Motor neuron (in vitro differentiated cells): Measurements from ENCODE around the gene CBX4. TPM values are rescaled to one million over a fixed set of nuclear protein-coding genes. Genes with fewer than 3 reads are reported as not detected.
A peak's percentile ranks its signal among the peaks of the same experiment; 100 is the strongest.

Experiments
- ATAC-seq, 8 experiments: fragments of 200-7000 bp; cut with Tn5 transposase; replicated peaks in 6 of 8; 2 replicates each; pipeline ENCODE4 v1.8.0; 2021; ENCODE audit warnings: mild to moderate bottlenecking in 8 of 8, moderate library complexity in 8 of 8
- H3K27ac ChIP-seq, 2 donors: fragments of 250-450 bp; sonication (Bioruptor Pico); 2 replicates each; pipeline ENCODE4 v1.9.0; 2021; ENCODE audit warnings: antibody characterized with exemption in 2 of 2, mild to moderate bottlenecking in 2 of 2, moderate library complexity in 1 of 2
- H3K4me1 ChIP-seq, 2 donors: fragments of 250-450 bp; sonication (Bioruptor Pico); replicated peaks in 1 of 2; 2 replicates each; pipeline ENCODE4 v1.6.1; 2021; ENCODE audit warnings: antibody characterized with exemption in 2 of 2, mild to moderate bottlenecking in 2 of 2, moderate library complexity in 1 of 2
- H3K4me3 ChIP-seq, 5 donors: fragments of 250-450 bp; sonication (Bioruptor Pico); 2 replicates each; pipeline ENCODE4 v1.9.0; 2021; ENCODE audit warnings: antibody characterized with exemption in 5 of 5, mild to moderate bottlenecking in 5 of 5, moderate library complexity in 4 of 5
- WGBS, 10 experiments: fragments of 450-650 bp; shearing (Covaris generic); methylation state at CpG; one replicate each; pipeline ENCODE4 v1.0.0; 2022; 5-methylcytosine and 5-hydroxymethylcytosine counted together
- in situ Hi-C, 9 experiments: fragments of 400-800 bp; cut with MboI; loops; one replicate each; pipeline ENCODE4 v1.15.0; 2021; ENCODE audit warnings: low sequenced_read_pairs in 9 of 9, low pct_unique_long_range_greater_than_20kb in 2 of 9; ENCODE audit not compliant: unreplicated experiment in 9 of 9
- total RNA-seq, 8 experiments: library from RNA; unstranded; fragments of 300-600 nt; gene quantifications; 2 replicates each; pipeline versions ENCODE4 v1.2.3 to v1.2.4, GENCODE V29; 2022

CBX4 gene
- total RNA-seq, 8 experiments from 2014 or later: 10.9 to 51.0 (median 33.0) TPM

DNA sequence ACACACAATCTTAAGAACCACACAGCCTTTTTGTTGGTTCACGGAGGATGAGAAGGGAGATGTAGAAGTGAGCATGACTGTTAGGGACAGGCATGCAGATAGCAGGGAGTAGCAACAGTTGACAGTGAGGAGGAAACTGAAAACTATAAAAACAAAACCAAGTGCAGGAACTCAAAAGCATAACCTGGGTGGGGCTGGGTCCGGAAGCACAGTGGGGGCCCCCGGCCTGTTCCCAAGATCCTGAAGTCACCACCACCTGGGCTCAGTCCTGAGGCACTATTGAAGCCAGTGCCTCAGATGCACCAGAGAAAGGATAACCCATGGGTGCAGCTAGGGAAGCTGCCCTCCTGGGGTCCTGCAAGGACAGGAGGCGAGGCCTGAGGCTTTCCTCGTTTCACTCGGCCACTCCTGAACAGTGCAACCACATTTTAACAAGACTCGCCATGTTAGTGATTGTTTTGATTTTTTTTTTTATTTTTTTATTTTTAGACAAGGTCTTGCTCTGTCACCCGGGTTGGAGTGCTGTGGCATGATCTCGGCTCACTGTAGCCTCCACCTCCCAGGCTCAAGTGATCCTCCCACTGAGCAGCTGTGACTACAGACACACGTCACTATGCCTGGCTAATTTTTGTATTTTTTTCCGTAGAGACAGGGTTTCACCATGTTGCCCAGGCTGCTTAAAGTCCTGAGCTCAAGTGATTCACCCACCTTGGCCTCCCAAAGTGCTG lies 27.7 kb upstream of the CBX4 start:
- H3K4me3 ChIP-seq: no peak overlapping the region
- no peak overlapping the region for H3K27ac ChIP-seq
- in situ Hi-C loops: no loop called here
- ATAC-seq: peak in 6 of 8 experiments; percentile 26 to 66 (median 47)
- H3K4me1 ChIP-seq: peaks cover 13 to 25% of the 10 kb centered on the region in 2 donors
- 49 to 100% (median 91%) methylated on average over 1 to 10 of the region's 11 CpGs for WGBS, 10 experiments

DNA sequence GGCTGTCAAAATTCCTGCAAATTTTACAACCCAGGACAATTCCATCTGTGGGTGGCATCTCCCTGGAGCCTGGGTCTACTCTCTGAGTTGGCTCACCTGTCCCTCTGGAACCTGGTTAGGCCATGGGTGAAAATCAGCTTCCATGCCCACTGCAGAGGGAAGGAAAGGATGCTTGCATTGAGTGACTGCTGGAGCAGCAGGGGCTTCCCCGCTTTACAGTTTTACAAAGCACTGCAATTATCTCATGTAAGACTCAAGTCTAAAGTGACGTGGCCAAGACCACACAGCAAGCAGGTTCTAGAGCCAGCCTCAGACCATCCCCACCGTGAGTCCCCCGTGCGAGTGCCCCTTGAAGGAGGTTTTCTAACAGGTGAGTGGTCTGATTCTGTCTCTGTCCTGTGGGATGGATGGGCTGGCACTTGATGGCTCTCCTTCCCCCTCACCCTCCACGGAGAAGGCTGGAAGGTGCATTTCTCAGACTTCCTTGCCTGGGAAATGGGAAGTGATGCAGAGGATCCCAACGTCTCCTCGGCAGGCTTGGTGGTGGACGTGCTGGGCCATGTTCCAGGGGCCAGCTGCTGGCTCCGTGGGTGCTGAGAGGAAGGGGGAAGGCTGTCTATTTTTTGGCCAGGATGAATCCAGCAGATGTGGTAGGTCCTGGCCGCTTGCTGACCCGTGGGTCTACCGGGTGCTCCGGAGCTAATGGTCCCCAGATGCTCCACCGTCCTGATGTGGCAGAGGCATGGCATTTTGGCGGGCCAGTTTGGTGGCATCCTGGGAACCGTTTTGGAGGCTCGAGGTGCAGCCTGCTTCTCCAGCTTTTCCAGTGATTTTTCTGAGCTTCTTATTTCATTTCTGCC lies 26.3 kb upstream of the CBX4 start:
- peaks cover 26 to 35% of the 10 kb centered on the region in 2 donors for H3K4me1 ChIP-seq
- no peak overlapping the region for H3K4me3 ChIP-seq
- no peak overlapping the region for H3K27ac ChIP-seq
- WGBS, 10 experiments: 0 to 90% (median 77%) methylated on average over 1 to 12 of the region's 18 CpGs; no CpG with 5 or more reads in 4 of the 10 experiments
- ATAC-seq: no peak
- in situ Hi-C loops: no loop called here

- Histone ChIP-seq H3K4me3 (no peak overlapping the region), H3K4me1 (peaks cover 34 to 35% of the 10 kb centered on the region in 2 donors), H3K27ac (no peak overlapping the region)
- in situ Hi-C loops: no loop called here
- WGBS, 10 experiments: 34 to 88% (median 79%) methylated on average over 4 to 20 of the region's 20 CpGs; no CpG with 5 or more reads in 4 of the 10 experiments
- ATAC-seq: no peak
These were observed 25.5 kb upstream of the CBX4 start for GRCh38 chr17:79864617-79865250.

GRCh38 chr17:79864147-79864546 lies 24.9 kb upstream of the CBX4 start:
- in situ Hi-C loops: no loop called here
- peaks cover 28 to 36% of the 10 kb centered on the region in 2 donors for H3K4me1 ChIP-seq
- H3K4me3 ChIP-seq: no peak overlapping the region
- no peak overlapping the region for H3K27ac ChIP-seq
- no peak for ATAC-seq
- WGBS, 10 experiments: 39 to 94% (median 76%) methylated on average over 2 to 9 of the region's 9 CpGs; no CpG with 5 or more reads in 1 of the 10 experiments

- WGBS, 10 experiments: 50 to 95% (median 71%) methylated on average over 2 to 8 of the region's 13 CpGs; no CpG with 5 or more reads in 6 of the 10 experiments
- H3K27ac ChIP-seq: peak overlapping the region in 1 of 2 donors; percentile 48
- peaks cover 25 to 36% of the 10 kb centered on the region in 2 donors for H3K4me1 ChIP-seq
- H3K4me3 ChIP-seq: no peak overlapping the region
- ATAC-seq: no peak
- in situ Hi-C loops: no loop called here
These were observed 23.7 kb upstream of the CBX4 start for GRCh38 chr17:79862771-79863440.

GRCh38 chr17:79862238-79862637 lies 23.0 kb upstream of the CBX4 start:
- peaks cover 25 to 36% of the 10 kb centered on the region in 2 donors for H3K4me1 ChIP-seq
- peak overlapping the region in 2 of 5 donors; percentile 13 to 27 for H3K4me3 ChIP-seq
- in situ Hi-C loops: no loop called here
- 0% methylated on average over 1 of the region's 5 CpGs; no CpG with 5 or more reads in 8 of the 10 experiments for WGBS, 10 experiments
- ATAC-seq: peak in 3 of 8 experiments; percentile 40 to 56 (median 42)
- peak overlapping the region; percentile 82 for H3K27ac ChIP-seq

DNA sequence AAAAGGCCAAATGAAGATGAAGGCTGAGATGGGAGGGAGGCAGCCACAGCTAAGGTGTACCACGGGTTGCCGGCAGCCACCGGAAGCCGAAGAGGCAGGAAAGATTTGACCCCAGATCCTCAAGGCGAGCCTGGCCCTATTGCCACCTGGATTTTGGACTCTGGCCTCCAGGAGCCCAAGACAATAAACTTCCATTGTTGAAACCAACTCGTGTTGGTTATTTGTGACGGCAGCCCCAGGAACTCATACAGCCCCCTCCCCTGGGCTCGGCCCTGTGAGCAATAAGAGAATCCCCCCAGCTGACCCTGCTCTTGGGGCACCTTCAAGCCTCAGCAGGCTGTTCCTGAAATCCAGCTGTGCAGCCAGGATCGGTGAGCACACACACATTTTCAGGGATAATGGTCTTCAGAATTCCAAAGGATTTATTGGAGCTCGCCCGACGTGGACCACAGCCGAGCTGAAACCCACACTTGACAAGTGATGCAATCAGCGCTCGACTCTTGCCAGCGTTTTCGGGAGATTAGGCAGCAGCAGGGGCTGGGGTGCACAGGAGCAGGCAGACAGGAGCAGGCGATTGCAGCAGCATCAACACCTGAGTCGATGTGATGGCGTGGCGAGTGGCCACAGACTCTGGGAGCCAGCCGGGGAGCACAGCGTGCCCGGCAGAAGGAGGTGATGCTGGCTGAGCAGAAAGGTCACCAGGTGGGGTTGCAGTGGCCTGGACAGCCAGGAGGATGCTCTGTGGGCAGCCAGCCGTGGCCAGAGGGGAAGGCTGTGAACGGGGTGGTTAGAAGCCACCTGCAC lies 22.4 kb upstream of the CBX4 start:
- WGBS, 10 experiments: 0 to 80% (median 60%) methylated on average over 1 to 22 of the region's 26 CpGs; no CpG with 5 or more reads in 3 of the 10 experiments
- H3K4me3 ChIP-seq: peak overlapping the region in 2 of 5 donors; percentile 13 to 27
- peaks cover 25 to 36% of the 10 kb centered on the region in 2 donors for H3K4me1 ChIP-seq
- ATAC-seq: peak in 5 of 8 experiments; percentile 69 to 92 (median 76)
- H3K27ac ChIP-seq: peak overlapping the region; percentile 82
- in situ Hi-C loops: no loop called here

DNA sequence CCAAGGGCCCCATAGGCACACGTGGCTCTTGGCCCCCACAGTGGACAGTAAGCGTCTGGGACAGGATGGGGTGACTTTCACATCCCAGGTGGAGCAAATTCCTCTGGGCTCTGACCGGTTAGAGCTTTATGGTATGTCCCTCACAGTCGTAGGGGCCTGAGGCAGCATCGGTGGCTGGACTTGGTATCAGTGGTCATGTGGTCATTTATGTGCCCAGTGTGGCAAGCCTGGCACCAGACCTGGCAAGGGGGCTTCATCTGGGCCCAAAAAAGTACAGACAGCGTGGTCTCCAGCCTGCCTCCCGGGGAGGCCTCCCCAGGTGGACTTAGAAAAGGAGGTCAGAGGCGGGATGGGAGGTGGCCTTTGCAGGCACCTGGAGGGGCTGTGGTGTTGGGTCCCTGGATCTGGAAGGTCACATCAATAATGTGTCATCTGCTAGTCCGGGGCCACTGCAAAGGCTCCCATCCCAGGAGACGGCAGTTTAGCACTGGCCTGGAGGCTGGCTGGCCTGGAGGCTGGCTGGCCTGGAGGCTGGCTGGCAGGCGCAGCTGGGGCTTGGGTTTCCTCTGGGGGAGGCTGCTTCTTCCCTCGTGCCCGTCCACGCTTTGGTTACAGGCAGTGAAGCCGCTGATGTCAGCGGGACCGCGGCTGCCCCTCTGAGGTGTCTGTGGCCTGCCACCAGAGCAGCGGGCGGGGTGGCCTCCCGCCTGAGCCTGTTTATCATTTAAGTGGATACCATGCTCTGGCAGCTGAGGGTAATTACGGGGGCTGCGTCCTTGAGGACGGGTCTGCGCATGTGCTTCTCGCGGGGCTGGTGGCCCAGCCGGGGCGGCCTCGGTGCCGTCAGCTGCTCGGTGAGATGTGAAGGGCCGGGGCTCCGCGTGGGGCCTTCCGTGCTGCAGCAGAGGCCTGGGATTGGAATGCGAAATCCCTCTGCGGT lies 20.7 kb upstream of the CBX4 start:
- H3K4me3 ChIP-seq: no peak overlapping the region
- WGBS, 10 experiments: 37 to 66% (median 40%) methylated on average over 1 to 10 of the region's 38 CpGs; no CpG with 5 or more reads in 5 of the 10 experiments
- peaks cover 25 to 36% of the 10 kb centered on the region in 2 donors for H3K4me1 ChIP-seq
- peak overlapping the region in 1 of 2 donors; percentile 82 for H3K27ac ChIP-seq
- peak in 3 of 8 experiments; percentile 51 to 74 (median 73) for ATAC-seq
- in situ Hi-C loops: no loop called here

DNA sequence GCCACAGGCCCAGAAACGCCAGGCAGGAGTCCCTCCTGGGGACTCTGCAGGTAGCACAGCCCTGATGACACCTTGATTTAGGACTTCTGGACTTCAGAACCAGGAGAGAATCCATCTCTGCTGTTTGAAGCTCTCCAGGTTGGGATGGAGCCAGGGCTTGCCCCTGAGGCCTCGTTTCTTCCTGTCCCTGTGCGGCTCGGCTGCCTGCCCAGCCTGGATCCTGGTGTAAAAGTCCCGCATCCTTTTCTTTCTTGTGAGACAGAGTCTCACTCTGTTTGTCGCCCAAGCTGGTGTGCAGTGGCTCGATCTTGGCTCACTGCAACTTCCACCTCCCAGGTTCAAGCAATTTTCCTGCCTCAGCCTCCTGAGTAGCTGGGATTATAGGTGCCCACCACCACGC lies 17.9 kb upstream of the CBX4 start:
- H3K4me1 ChIP-seq: peaks cover 15 to 25% of the 10 kb centered on the region in 2 donors
- no peak overlapping the region for H3K27ac ChIP-seq
- ATAC-seq: no peak
- no peak overlapping the region for H3K4me3 ChIP-seq
- WGBS, 10 experiments: 0 to 90% (median 54%) methylated on average over 1 to 4 of the region's 8 CpGs; no CpG with 5 or more reads in 3 of the 10 experiments
- in situ Hi-C loops: no loop called here

GRCh38 chr17:79855331-79856124 lies 16.3 kb upstream of the CBX4 start:
- Histone ChIP-seq H3K4me3 (no peak overlapping the region), H3K4me1 (peaks cover 6 to 10% of the 10 kb centered on the region in 2 donors), H3K27ac (no peak overlapping the region)
- ATAC-seq: no peak
- WGBS, 10 experiments: 26 to 82% (median 63%) methylated on average over 4 to 13 of the region's 21 CpGs; no CpG with 5 or more reads in 4 of the 10 experiments
- in situ Hi-C loops: no loop called here
